HuH-7.5 (cell line): ENCODE data around the gene ADAMTS4.
A peak's percentile ranks its signal among the peaks of the same experiment; 100 is the strongest.

Source experiments
- DNase-seq: peaks from one replicate; pipeline ENCODE4 v3.0.0; 2011; ENCODE audit warnings: low spot score

The ADAMTS4 gene

DNA sequence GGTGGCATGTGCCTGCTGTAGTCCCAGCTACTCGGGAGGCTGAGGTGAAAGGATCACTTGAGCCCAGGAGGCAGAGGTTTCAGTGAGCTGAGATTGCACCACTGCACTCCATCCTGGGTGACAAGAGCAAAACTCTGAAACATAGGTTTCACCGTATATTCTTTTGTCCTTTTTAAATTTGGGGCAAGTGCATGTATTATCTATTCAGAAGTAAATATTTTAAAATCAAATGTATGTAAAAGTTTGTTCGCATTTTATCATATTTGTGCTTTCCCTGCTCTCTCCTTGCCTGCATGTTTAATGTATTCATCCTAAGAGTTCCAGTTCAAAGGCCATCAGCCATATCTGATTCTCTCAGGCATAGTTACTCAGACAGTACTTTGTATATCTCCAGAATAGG, 53.0 kb downstream of the ADAMTS4 start:
- no peak for DNase-seq

DNA sequence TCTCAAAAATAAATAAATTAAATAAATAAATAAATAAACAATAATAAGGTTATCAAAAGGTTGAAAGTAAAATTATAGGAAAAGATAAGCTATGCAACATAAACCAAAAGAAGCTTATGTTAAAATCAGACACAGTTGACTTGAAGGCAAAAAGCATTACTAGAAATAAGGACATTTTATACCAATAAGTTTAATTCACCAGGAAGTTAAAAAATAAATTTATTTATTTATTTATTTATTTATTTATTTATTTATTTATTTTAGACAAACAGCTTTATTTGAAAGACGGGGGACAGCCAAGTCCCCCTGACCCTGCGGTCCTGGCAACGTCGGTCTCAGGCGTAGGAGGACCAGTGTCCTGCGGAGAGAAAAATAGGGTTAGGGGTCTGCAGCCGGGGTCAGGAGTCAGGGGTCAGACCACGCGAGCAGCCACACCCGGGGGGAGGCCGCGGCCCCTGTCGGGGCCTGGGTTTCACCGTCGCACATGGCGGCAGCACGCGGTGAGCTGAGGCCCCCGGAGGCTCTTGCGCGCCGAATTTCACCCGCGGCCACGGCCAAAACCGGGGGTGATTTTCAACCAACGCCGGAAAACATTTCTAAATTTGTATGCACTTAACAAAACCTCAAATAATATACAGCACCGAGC, 58.0 kb downstream of the ADAMTS4 start:
- no peak for DNase-seq

DNA sequence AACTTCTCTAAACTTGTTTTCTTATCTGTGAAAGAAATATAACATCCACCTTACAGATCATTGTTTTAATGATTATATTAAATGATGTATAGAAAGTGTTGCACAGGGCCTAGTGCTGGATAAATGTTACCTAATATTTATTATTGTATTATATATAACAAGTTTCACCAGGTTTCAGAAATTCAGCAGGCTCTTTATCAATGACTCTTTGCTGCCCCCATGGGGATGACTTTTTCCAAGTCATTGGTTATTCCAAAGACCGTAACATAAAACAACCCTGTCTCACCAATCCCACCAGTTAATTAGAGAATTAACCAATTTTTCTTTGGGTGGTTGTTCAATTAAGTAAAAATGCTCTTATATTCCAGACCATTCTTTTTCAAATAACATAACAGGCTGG, 59.1 kb downstream of the ADAMTS4 start:
- DNase-seq, result peak; percentile 37

GRCh38 chr1:161138431-161138830, 60.4 kb downstream of the ADAMTS4 start:
- no peak for DNase-seq

DNA sequence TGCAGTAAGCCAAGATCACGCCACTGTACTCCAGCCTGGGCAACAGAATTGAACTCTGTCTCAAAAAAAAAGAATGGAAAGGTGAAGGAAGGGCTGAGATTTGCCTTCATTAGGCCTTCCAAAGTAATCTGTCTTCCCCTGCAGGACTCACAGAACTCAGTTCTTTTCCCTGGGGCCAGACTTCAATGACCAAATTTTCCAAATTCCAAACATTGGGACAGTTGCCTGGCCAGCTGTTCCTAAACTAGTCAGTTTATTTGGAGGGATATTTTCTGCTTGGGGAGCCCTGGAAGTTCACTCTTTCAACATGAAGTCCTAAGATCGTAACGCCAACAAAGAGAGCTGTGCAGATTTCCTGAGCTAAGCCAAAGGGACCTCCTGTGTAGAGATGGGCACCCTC, 61.0 kb downstream of the ADAMTS4 start:
- DNase-seq, result no peak
